HepG2 (cell line): Measurements from ENCODE around the gene SLC13A3. TPM values are rescaled to one million over a fixed set of nuclear protein-coding genes. Genes with fewer than 3 reads are reported as not detected.

Source experiments
- ADNP ChIP-seq: sonication (generic); formaldehyde crosslinking; IDR thresholded peaks from 2 replicates; pipeline ENCODE4 v1.4.0; 2020; ENCODE audit warnings: missing genetic modification reagents
- ARNTL ChIP-seq: sonication (generic); formaldehyde crosslinking; IDR thresholded peaks from 2 replicates; pipeline ENCODE4 v1.4.0; 2020; ENCODE audit warnings: mild to moderate bottlenecking, missing genetic modification reagents
- ATF4 ChIP-seq, 2 experiments: fragments of 450-650 bp in 1 of 2; sonication (generic) in 1 of 2; formaldehyde crosslinking; IDR thresholded peaks; 2 replicates each; pipeline versions ENCODE4 v1.5.0 to v1.8.0; 2020 to 2022; ENCODE audit warnings: mild to moderate bottlenecking in 1 of 2, missing genetic modification reagents in 1 of 2
- ATRX ChIP-seq: sonication (generic); formaldehyde crosslinking; IDR thresholded peaks from 2 replicates; pipeline ENCODE4 v1.4.0; 2020; ENCODE audit warnings: missing genetic modification reagents, borderline replicate concordance
- CENPX ChIP-seq: sonication (generic); formaldehyde crosslinking; IDR thresholded peaks from 2 replicates; pipeline ENCODE4 v1.9.0; 2021; ENCODE audit warnings: mild to moderate bottlenecking, missing genetic modification reagents, moderate library complexity
- FOXO1 ChIP-seq: sonication (generic); formaldehyde crosslinking; IDR thresholded peaks from 2 replicates; pipeline ENCODE4 v1.4.0; 2020; ENCODE audit warnings: missing genetic modification reagents
- HDAC1 ChIP-seq: sonication (generic); formaldehyde crosslinking; IDR thresholded peaks from 2 replicates; pipeline ENCODE4 v1.5.1; 2020; ENCODE audit warnings: mild to moderate bottlenecking, missing genetic modification reagents
- KDM6A ChIP-seq: IDR thresholded peaks from 2 replicates; pipeline ENCODE4 v1.6.1; 2016; ENCODE audit warnings: low read depth
- MNT ChIP-seq: fragments of 450-650 bp; IDR thresholded peaks from 2 replicates; pipeline ENCODE4 v1.6.1; 2016
- NFYB ChIP-seq: sonication (generic); formaldehyde crosslinking; IDR thresholded peaks from 2 replicates; pipeline ENCODE4 v1.4.0; 2020; ENCODE audit warnings: missing genetic modification reagents
- NONO ChIP-seq, 2 experiments: fragments of 450-650 bp in 1 of 2; sonication (generic) in 1 of 2; formaldehyde crosslinking in 1 of 2; IDR thresholded peaks in 1 of 2; conservative IDR thresholded peaks in 1 of 2; 2 replicates each; pipeline versions ENCODE4 v1.6.1 to v1.8.0; 2017 to 2022; ENCODE audit warnings: mild to moderate bottlenecking in 1 of 2, missing genetic modification reagents in 1 of 2, moderate library complexity in 1 of 2
- RARA ChIP-seq: IDR thresholded peaks from 2 replicates; pipeline ENCODE4 v1.6.1; 2016; ENCODE audit warnings: missing genetic modification reagents, missing compliant biosample characterization
- RXRA ChIP-seq: sonication (generic); formaldehyde crosslinking; IDR thresholded peaks from 2 replicates; pipeline ENCODE4 v1.5.1; 2020; ENCODE audit warnings: missing genetic modification reagents
- SIN3B ChIP-seq: fragments of 150-350 bp; IDR thresholded peaks from 2 replicates; pipeline ENCODE4 v1.6.1; 2014; ENCODE audit warnings: low read length
- SMC3 ChIP-seq: IDR thresholded peaks from 2 replicates; pipeline ENCODE4 v1.6.1; 2011; ENCODE audit warnings: low read length, improper control_type of control experiment
- SP4 ChIP-seq: sonication (generic); formaldehyde crosslinking; IDR thresholded peaks from 2 replicates; pipeline ENCODE4 v1.8.1; 2023; ENCODE audit warnings: mild to moderate bottlenecking, missing genetic modification reagents
- SRSF1 ChIP-seq: fragments of 200-400 bp; formaldehyde crosslinking; optimal IDR thresholded peaks from 2 replicates; pipeline ENCODE3; 2017; ENCODE audit warnings: mild to moderate bottlenecking, low read depth, low read length, moderate library complexity
- SSRP1 ChIP-seq: IDR thresholded peaks from 2 replicates; pipeline ENCODE4 v1.6.1; 2016; ENCODE audit warnings: control low read depth
- SYNCRIP ChIP-seq: fragments of 200-400 bp; formaldehyde crosslinking; IDR thresholded peaks from 2 replicates; pipeline ENCODE4 v1.6.1; 2018; ENCODE audit warnings: mild to moderate bottlenecking, low read depth, low read length; ENCODE audit not compliant: insufficient read depth
- ZBTB7A ChIP-seq: sonication (generic); formaldehyde crosslinking; IDR thresholded peaks from 2 replicates; pipeline ENCODE4 v1.8.0; 2022; ENCODE audit warnings: mild to moderate bottlenecking, missing genetic modification reagents
- ZNF180 ChIP-seq: sonication (generic); formaldehyde crosslinking; IDR thresholded peaks from 2 replicates; pipeline ENCODE4 v1.4.0; 2020; ENCODE audit warnings: low read depth, missing genetic modification reagents, borderline replicate concordance
- ZNF205 ChIP-seq: IDR thresholded peaks from 2 replicates; pipeline ENCODE4 v1.6.1; 2018; ENCODE audit warnings: missing biosample characterization, missing genetic modification reagents
- ZNF30 ChIP-seq: sonication (generic); formaldehyde crosslinking; IDR thresholded peaks from 2 replicates; pipeline ENCODE4 v1.5.0; 2020; ENCODE audit warnings: mild to moderate bottlenecking, missing genetic modification reagents
- ZNF382 ChIP-seq: sonication (generic); formaldehyde crosslinking; IDR thresholded peaks from 2 replicates; pipeline ENCODE4 v1.5.0; 2020; ENCODE audit warnings: missing genetic modification reagents, mild to moderate bottlenecking, borderline replicate concordance
- ZNF414 ChIP-seq: sonication (generic); formaldehyde crosslinking; IDR thresholded peaks from 2 replicates; pipeline ENCODE4 v1.5.0; 2020; ENCODE audit warnings: missing genetic modification reagents
- ZNF543 ChIP-seq: sonication (generic); formaldehyde crosslinking; IDR thresholded peaks from 2 replicates; pipeline ENCODE4 v1.4.0; 2020; ENCODE audit warnings: mild to moderate bottlenecking, missing genetic modification reagents
- ZNF580 ChIP-seq: IDR thresholded peaks from 2 replicates; pipeline ENCODE4 v1.6.1; 2016; ENCODE audit warnings: low read depth, borderline replicate concordance
- ZNF616 ChIP-seq: sonication (generic); formaldehyde crosslinking; IDR thresholded peaks from 2 replicates; pipeline ENCODE4 v1.5.0; 2020; ENCODE audit warnings: low read depth, mild to moderate bottlenecking, missing genetic modification reagents
- ZNF841 ChIP-seq: sonication (generic); formaldehyde crosslinking; IDR thresholded peaks from 2 replicates; pipeline ENCODE4 v1.8.1; 2023; ENCODE audit warnings: missing genetic modification reagents, borderline replicate concordance
- ZSCAN30 ChIP-seq: sonication (generic); formaldehyde crosslinking; IDR thresholded peaks from 2 replicates; pipeline ENCODE4 v1.5.0; 2020; ENCODE audit warnings: mild to moderate bottlenecking, missing genetic modification reagents
- polyA plus RNA-seq, 8 experiments: library from polyadenylated mRNA; depleted of rRNA in 3 of 8; stranded (reverse) in 7 of 8; unstranded in 1 of 8; fragments of >200 nt; fragmentation: Illumina TruSeq in 4 of 8; extraction: Trizol in 4 of 8; gene quantifications; 2 replicates each; pipeline versions ENCODE4 v1.2.1 to v1.2.3, GENCODE V29; 2011 to 2016; ENCODE audit warnings: low read depth in 4 of 8, missing spikeins in 1 of 8, mixed read lengths in 1 of 8; ENCODE audit not compliant: insufficient read depth in 1 of 8
- total RNA-seq, 5 experiments: library from RNA; depleted of rRNA; stranded (reverse); fragments of >200 nt; fragmentation: Illumina TruSeq; extraction: Trizol; gene quantifications; 2 replicates each; pipeline ENCODE4 v1.2.3, GENCODE V29; 2016; ENCODE audit warnings: low read depth in 1 of 5

Gene SLC13A3
- total and polyA plus RNA-seq, 2 of the 13 experiments (the other 11 are each of a cell fraction or from before 2014, with no cell fraction given): 66.5 to 76.0 TPM

DNA sequence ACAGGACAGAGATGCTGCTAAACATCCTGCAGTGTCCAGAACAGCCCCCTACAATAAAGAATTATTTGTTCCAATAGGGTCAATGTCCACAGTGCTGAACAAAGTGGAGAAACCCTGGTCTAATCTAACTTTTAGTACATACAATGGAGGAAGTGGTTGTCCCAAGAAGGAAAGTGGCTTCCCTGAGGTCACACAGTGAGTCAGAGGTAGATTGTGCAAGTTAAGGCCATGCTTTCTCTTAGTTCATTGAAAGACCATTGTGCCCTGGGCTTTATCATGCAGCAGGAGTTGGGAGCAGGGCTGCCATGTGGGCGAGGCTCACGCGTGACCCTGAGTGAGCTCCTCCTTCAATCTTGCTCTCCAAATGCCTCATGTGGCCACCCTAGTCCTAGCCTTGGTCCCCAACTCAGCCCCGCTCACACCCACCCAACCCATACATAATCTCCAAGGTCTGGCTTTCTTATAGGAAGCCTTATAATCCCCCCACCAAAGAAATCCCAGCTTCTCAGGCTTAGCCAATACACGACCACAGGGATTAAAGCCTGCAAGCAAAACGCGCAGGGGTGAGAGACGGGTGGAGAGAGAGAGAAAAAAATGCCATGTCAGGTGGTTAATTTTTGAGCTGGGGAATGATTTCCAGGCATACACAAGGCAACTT lies 19.9 kb downstream of the SLC13A3 start (continued):
- no peak for TF ChIP-seq ZNF30 (CRISPR knock-in tag)
- TF ChIP-seq ZNF543 (CRISPR knock-in tag): no peak
- no peak for TF ChIP-seq ZNF180
- TF ChIP-seq ZNF205 (CRISPR knock-in tag): 0 out of 2 replicates have a peak, but pooled peaks have one; percentile 28
- TF ChIP-seq ZBTB7A (CRISPR knock-in tag): no peak
- peak; percentile 91 for TF ChIP-seq RARA (CRISPR knock-in tag)
- TF ChIP-seq MNT: peak; percentile 42; the same call in 1 of the 2 replicates
- TF ChIP-seq HDAC1 (CRISPR knock-in tag): 0 out of 2 replicates have a peak, but pooled peaks have one; percentile 16
- no peak for TF ChIP-seq SRSF1
- TF ChIP-seq ZNF616 (CRISPR knock-in tag): no peak
- TF ChIP-seq SP4 (CRISPR knock-in tag): no peak
- TF ChIP-seq RXRA (CRISPR knock-in tag): peak; percentile 94; the same call in 1 of the 2 replicates
- no peak for TF ChIP-seq ZSCAN30 (CRISPR knock-in tag)
- no peak for TF ChIP-seq ATRX (CRISPR knock-in tag)
- 0 out of 2 replicates have a peak, but pooled peaks have one; percentile 10 for TF ChIP-seq KDM6A (CRISPR knock-in tag)
- TF ChIP-seq SYNCRIP: no peak
- TF ChIP-seq SSRP1: peak; percentile 85; the same call in 1 of the 2 replicates
- no peak for TF ChIP-seq ZNF414 (CRISPR knock-in tag)
- no peak for TF ChIP-seq ZNF841
- TF ChIP-seq ADNP: no peak
- no peak for TF ChIP-seq ARNTL (CRISPR knock-in tag)
- TF ChIP-seq NFYB: no peak
- 0 out of 4 replicates have a peak, but pooled peaks of 1 of the 2 experiments have one; percentile 28 for TF ChIP-seq ATF4 (CRISPR knock-in tag; IDR thresholded peaks at IDR 0.05)
- no peak for TF ChIP-seq NONO (IDR thresholded peaks at IDR 0.05)
- TF ChIP-seq NONO (CRISPR knock-in tag; conservative IDR thresholded peaks at IDR 0.05): no peak
- no peak for TF ChIP-seq SIN3B
- TF ChIP-seq FOXO1 (CRISPR knock-in tag): peak; percentile 59
- no peak for TF ChIP-seq ZNF382 (CRISPR knock-in tag)
- TF ChIP-seq SMC3: peak; percentile 54
- peak; percentile 45; the same call in 1 of the 2 replicates for TF ChIP-seq ZNF580 (CRISPR knock-in tag)
- no peak for TF ChIP-seq CENPX (CRISPR knock-in tag)
